K562 (cell line): ENCODE data around the gene PTPRR. TPM values are rescaled to one million over a fixed set of nuclear protein-coding genes. Genes with fewer than 3 reads are reported as not detected.

Source experiments
- ATAC-seq: fragments of 200-7000 bp; cut with Tn5 transposase; 3 replicates; pipeline ENCODE4 v1.9.1; 2020; ENCODE audit warnings: moderate library complexity
- BruUV-seq: library from RNA; stranded (reverse); fragments of 400-500 nt; replicated peaks from 2 replicates; lab custom pipeline; 2021; lab: Mats Ljungman, UMichigan
- CTCF ChIA-PET: fragments of 300-600 bp; formaldehyde crosslinking; extraction: SDS; loops from one replicate; lab custom pipeline; 2021; ENCODE audit warnings: low intra/inter-chr PET ratio; lab: Yijun Ruan, JAX
- POLR2A ChIA-PET: fragments of 300-600, 350-650 bp; sonication (Branson Sonifier 250); formaldehyde crosslinking; extraction: SDS; loops from one replicate; lab custom pipeline; 2021; ENCODE audit warnings: antibody characterized with exemption, inconsistent platforms; lab: Yijun Ruan, JAX
- DNase-seq, 4 experiments: peaks; one replicate each; pipeline versions ENCODE4 v3.0.0 to v3.0.0-alpha.2; 2011 to 2018; ENCODE audit warnings: low spot score in 3 of 4, mixed read lengths in 3 of 4; ENCODE audit errors: extremely low read depth in 1 of 4
- FAIRE-seq: peaks from 2 replicates; lab custom pipeline; 2011; peaks lifted over from hg19 to GRCh38; lab: Jason Lieb, UNC
- H2AFZ ChIP-seq: 2 replicates; pipeline ENCODE4 v1.6.0; 2011; ENCODE audit warnings: low read depth, low read length, control low read depth, inconsistent platforms
- H3K27ac ChIP-seq: fragments of 200-600 bp; 3 replicates; pipeline ENCODE4 v1.8.0; 2011; ENCODE audit warnings: low read depth, mild to moderate bottlenecking, control low read depth, inconsistent platforms, low read length, moderate library complexity, mixed read lengths; ENCODE audit errors: extremely low read depth
- H3K27me3 ChIP-seq, 2 experiments: fragments of 300-600 bp in 1 of 2; 2 replicates in 1 of 2; 3 replicates in 1 of 2; pipeline versions ENCODE4 v1.6.0 to v1.8.0; 2011; ENCODE audit warnings: inconsistent platforms in 2 of 2, low read length in 2 of 2, mild to moderate bottlenecking in 1 of 2, mixed read lengths in 1 of 2, moderate library complexity in 1 of 2; ENCODE audit not compliant: control insufficient read depth in 2 of 2, insufficient read depth in 2 of 2
- H3K36me3 ChIP-seq: fragments of 300-600 bp; 3 replicates; pipeline ENCODE4 v1.8.0; 2011; ENCODE audit warnings: mild to moderate bottlenecking, low read length, inconsistent platforms; ENCODE audit not compliant: control insufficient read depth, insufficient read depth
- H3K4me1 ChIP-seq, 2 experiments: fragments of 200-600 bp in 1 of 2; replicated peaks in 1 of 2; 2 replicates in 1 of 2; 3 replicates in 1 of 2; pipeline versions ENCODE4 v1.5.1 to v1.8.0; 2011; ENCODE audit warnings: inconsistent platforms in 2 of 2, low read length in 2 of 2, mild to moderate bottlenecking in 1 of 2, mixed read lengths in 1 of 2, moderate library complexity in 1 of 2; ENCODE audit not compliant: control insufficient read depth in 2 of 2, insufficient read depth in 2 of 2
- H3K4me2 ChIP-seq: 2 replicates; pipeline ENCODE4 v1.6.1; 2011; ENCODE audit warnings: low read length, control low read depth, inconsistent platforms, mixed read lengths; ENCODE audit not compliant: insufficient read depth
- H3K4me3 ChIP-seq: fragments of 200-600 bp; sonication (generic), shearing (Covaris generic); 2 replicates; pipeline ENCODE4 v1.5.1; 2016; ENCODE audit warnings: control low read depth, inconsistent platforms
- H3K79me2 ChIP-seq: fragments of 200-600 bp; 3 replicates; pipeline ENCODE4 v1.8.0; 2011; ENCODE audit warnings: low read length, inconsistent platforms; ENCODE audit not compliant: control insufficient read depth, insufficient read depth
- H3K9ac ChIP-seq, 2 experiments: 2 replicates each; pipeline versions ENCODE4 v1.6.0 to v1.6.1; 2011; ENCODE audit warnings: low read depth in 2 of 2, low read length in 2 of 2, control low read depth in 1 of 2, inconsistent platforms in 1 of 2, mild to moderate bottlenecking in 1 of 2, mixed read lengths in 1 of 2; ENCODE audit not compliant: insufficient read depth in 1 of 2
- H3K9me1 ChIP-seq: one replicate; pipeline ENCODE4 v1.6.0; 2011; ENCODE audit warnings: inconsistent platforms, mild to moderate bottlenecking, low read length, moderate library complexity; ENCODE audit not compliant: control insufficient read depth, insufficient read depth
- H3K9me3 ChIP-seq: replicated peaks from 2 replicates; pipeline ENCODE4 v1.5.1; 2011; ENCODE audit warnings: low read depth, low read length, inconsistent platforms; ENCODE audit not compliant: control insufficient read depth, insufficient read depth
- H4K20me1 ChIP-seq: replicated peaks from 2 replicates; pipeline ENCODE4 v1.6.1; 2011; ENCODE audit warnings: low read length, inconsistent platforms, mixed read lengths; ENCODE audit not compliant: control insufficient read depth, insufficient read depth
- BRD4 ChIP-seq: fragments of 200-600 bp; sonication (generic); IDR thresholded peaks from 2 replicates; pipeline ENCODE4 v1.6.1; 2017; ENCODE audit warnings: inconsistent platforms
- EP400 ChIP-seq: fragments of 450-650 bp; IDR thresholded peaks from 2 replicates; pipeline ENCODE4 v1.6.1; 2017; ENCODE audit warnings: antibody characterized with exemption, mild to moderate bottlenecking, moderate library complexity
- HMG20B ChIP-seq: fragments of 250-450 bp; sonication (Bioruptor Pico); IDR thresholded peaks from 2 replicates; pipeline ENCODE4 v1.5.0; 2021; ENCODE audit warnings: mild to moderate bottlenecking
- MCM2 ChIP-seq: fragments of 450-650 bp; IDR thresholded peaks from 2 replicates; pipeline ENCODE4 v1.6.1; 2017; ENCODE audit warnings: low read depth, mild to moderate bottlenecking
- ZBTB11 ChIP-seq, 3 experiments: fragments of 200-800 bp in 1 of 3; fragments of 250-450 bp in 1 of 3; fragments of 450-650 bp in 1 of 3; sonication (Bioruptor Pico) in 1 of 3; sonication (Bioruptor generic) in 1 of 3; formaldehyde crosslinking in 1 of 3; IDR thresholded peaks; 2 replicates each; pipeline versions ENCODE4 v1.6.1 to v1.8.0; 2016 to 2022; ENCODE audit warnings: mild to moderate bottlenecking in 2 of 3, missing genetic modification characterization in 2 of 3, missing compliant biosample characterization in 1 of 3, moderate library complexity in 1 of 3
- WGBS: fragments of 100-300 bp; shearing (Covaris generic); methylation state at CpG from one replicate; pipeline ENCODE4 v1.1.6; 2016; ENCODE audit warnings: low coverage, mixed read lengths; ENCODE audit not compliant: insufficient coverage; ENCODE audit errors: missing lambda C conversion rate; 5-methylcytosine and 5-hydroxymethylcytosine counted together
- in situ Hi-C: fragments of 300-500 bp; cut with MboI; formaldehyde crosslinking; loops from 4 replicates; pipeline ENCODE4 v1.15.0; 2018; ENCODE audit warnings: inconsistent platforms, mixed read lengths
- intact Hi-C: fragments of 100-400 bp; cut with micrococcal nuclease; formaldehyde crosslinking; loops from 2 replicates; pipeline ENCODE4 v1.14.2; 2022
- polyA plus RNA-seq, 8 experiments: library from polyadenylated mRNA; depleted of rRNA in 4 of 8; stranded (reverse) in 5 of 8; unstranded in 3 of 8; fragments of >200 nt; fragmentation: Nextera tagmentation in 2 of 8; fragmentation: Illumina TruSeq in 1 of 8; extraction: Ambion mirVana in 2 of 8; extraction: Trizol in 1 of 8; gene quantifications; 2 replicates each; pipeline versions ENCODE4 v1.2.1 to v1.2.3, GENCODE V29; 2011 to 2014; ENCODE audit warnings: inconsistent platforms in 1 of 8, missing spikeins in 1 of 8
- total RNA-seq, 7 experiments: library from RNA; depleted of rRNA in 6 of 7; stranded (reverse); fragments of >200 nt in 6 of 7; fragmentation: Illumina TruSeq in 2 of 7; extraction: Trizol in 2 of 7; gene quantifications; 2 replicates each; pipeline versions ENCODE4 v1.2.1 to v1.2.3, GENCODE V29; 2011 to 2021; ENCODE audit warnings: low replicate concordance in 1 of 7

Gene PTPRR
- total and polyA plus RNA-seq, 9 of the 15 experiments (the other 6 are each of a cell fraction or from before 2014, with no cell fraction given), result 6.6 to 41.7 (median 12.3) TPM

- intact Hi-C loops (no loop called here), in situ Hi-C loops (no loop called here)
- no peak overlapping the region for H3K4me3 ChIP-seq
- no peaks in the 10 kb centered on the region for H3K9me1 ChIP-seq
- no peak for FAIRE-seq
- no peak for ATAC-seq
- H3K27ac ChIP-seq, result no peak overlapping the region
- H2AFZ ChIP-seq, result no peak overlapping the region
- no TSS peak for BruUV-seq
- no peak for DNase-seq
- TF ChIP-seq ZBTB11 (CRISPR knock-in tag; IDR thresholded peaks at IDR 0.05) (no peak), HMG20B (CRISPR knock-in tag) (no peak), MCM2 (no peak), BRD4 (no peak), EP400 (no peak)
- TF ChIP-seq, all 486 proteins: peak for 0
- H3K9ac ChIP-seq, result no peak overlapping the region
- no peaks in the 10 kb centered on the region for H3K27me3 ChIP-seq
- no peaks in the 10 kb centered on the region for H3K36me3 ChIP-seq
- H3K4me2 ChIP-seq, result no peak overlapping the region
- ChIA-PET CTCF (no interaction called here), POLR2A (no interaction called here)
- WGBS, result 18% methylated on average over 6 of the region's 6 CpGs
- no peaks in the 10 kb centered on the region for H4K20me1 ChIP-seq
- H3K9me3 ChIP-seq, result no peaks in the 10 kb centered on the region
- no peaks in the 10 kb centered on the region for H3K79me2 ChIP-seq
- no peaks in the 10 kb centered on the region for H3K4me1 ChIP-seq
Measured at GRCh38 chr12:70948236-70948975, 27.9 kb upstream of the PTPRR start.
